Measurements from ENCODE around the gene NPNT. TPM values are rescaled to one million over a fixed set of nuclear protein-coding genes. Genes with fewer than 3 reads are reported as not detected.

NPNT gene
- total RNA-seq, 1 experiment from 2014 or later = 1.4 TPM

DNA sequence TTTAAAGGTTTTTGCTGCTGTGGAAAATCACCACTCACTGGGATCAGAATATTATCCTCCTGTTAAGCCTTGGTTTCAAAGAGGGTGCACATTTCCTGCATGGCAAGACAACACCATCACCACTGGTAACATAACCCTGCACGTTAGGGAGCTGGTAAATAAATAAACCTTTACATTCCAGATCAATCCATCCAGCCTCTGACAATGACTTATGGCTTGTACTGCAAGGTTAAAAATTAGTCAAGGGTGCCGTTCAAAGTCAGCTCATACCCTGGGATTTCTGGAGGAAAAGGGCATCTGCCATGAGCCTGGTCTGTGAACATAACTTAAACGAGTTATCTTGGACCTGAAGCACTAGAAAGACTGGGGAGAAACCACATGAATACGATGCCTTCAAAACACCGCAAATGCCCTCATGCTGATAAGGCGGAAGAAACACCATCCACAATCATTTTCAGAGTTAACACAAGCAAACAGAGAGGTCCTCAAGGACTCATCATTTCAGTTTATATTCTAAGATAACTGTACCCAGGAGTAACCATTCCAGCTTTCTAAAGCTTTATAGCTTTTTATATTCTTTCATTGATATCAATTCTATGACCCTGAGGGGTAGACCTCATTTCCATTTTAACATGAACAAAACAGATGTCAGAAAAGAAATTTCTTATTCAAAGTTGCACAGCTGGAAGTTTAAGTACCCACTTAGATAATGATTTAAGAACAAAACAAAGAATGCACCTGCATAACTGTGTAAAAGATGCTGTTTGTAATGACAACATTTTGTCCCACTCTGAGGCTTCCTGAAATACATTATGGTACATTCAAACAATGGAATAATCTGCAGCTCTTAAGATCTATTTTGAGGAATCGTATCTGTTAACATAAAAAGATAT lies 103.1 kb downstream of the NPNT start:
- H3K36me3 Mint-ChIP-seq = no peaks in the 10 kb centered on the region
- TF ChIP-seq ATF2 (CRISPR knock-in tag; IDR thresholded peaks at IDR 0.05; ENCODE audit: borderline replicate concordance, low read depth) (no peak), KAT7 (CRISPR knock-in tag; IDR thresholded peaks at IDR 0.05; ENCODE audit: borderline replicate concordance) (no peak)
- H3K4me1 Mint-ChIP-seq = peaks cover 22% of the 10 kb centered on the region
- no peak for DNase-seq (ENCODE audit: low spot score)
- no peaks in the 10 kb centered on the region for H3K9me3 Mint-ChIP-seq
- H3K27me3 Mint-ChIP-seq (ENCODE audit: low read depth) = no peaks in the 10 kb centered on the region; the same call in 1 of the 2 replicates
- no peak overlapping the region for H3K27ac Mint-ChIP-seq
- ChIA-PET CTCF (no interaction called here), POLR2A (no interaction called here)
- H3K4me3 Mint-ChIP-seq = no peak overlapping the region
- peak; percentile 31 for ATAC-seq

DNA sequence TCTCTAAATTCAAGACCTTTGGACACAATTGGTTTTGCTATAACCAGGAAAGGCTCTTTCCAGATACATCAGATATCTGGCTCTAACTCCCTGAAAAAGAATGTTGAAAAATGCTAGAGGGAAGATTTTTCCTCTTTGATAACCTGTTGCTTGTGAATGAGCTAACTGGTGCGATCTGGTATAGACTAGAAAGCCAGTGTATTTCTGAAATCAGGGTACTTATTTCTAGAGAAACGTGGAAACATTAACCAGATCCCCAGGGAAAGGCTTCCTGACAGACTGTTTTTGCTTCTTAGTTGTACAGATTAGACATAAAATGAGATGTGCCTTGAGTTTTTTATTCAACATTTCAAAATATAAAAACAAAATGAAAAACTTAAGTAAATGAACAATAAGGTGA lies 107.7 kb downstream of the NPNT start:
- H3K9me3 Mint-ChIP-seq = peaks cover 4% of the 10 kb centered on the region
- H3K27me3 Mint-ChIP-seq (ENCODE audit: low read depth) = peaks cover 2% of the 10 kb centered on the region; the same call in 1 of the 2 replicates
- no peaks in the 10 kb centered on the region for H3K36me3 Mint-ChIP-seq
- ATAC-seq = no peak
- peaks cover 16% of the 10 kb centered on the region for H3K4me1 Mint-ChIP-seq
- TF ChIP-seq SP1 (CRISPR knock-in tag; conservative IDR thresholded peaks at IDR 0.05) (no peak), HMGXB4 (CRISPR knock-in tag; IDR thresholded peaks at IDR 0.05) (no peak), ZNF396 (CRISPR knock-in tag; IDR thresholded peaks at IDR 0.05; ENCODE audit: borderline replicate concordance) (no peak), ELF4 (CRISPR knock-in tag; IDR thresholded peaks at IDR 0.05; ENCODE audit: low read depth) (no peak)
- CTCF ChIA-PET = no interaction called here
- POLR2A ChIA-PET = no interaction called here
- H3K27ac Mint-ChIP-seq = no peak overlapping the region
- no peak overlapping the region for H3K4me3 Mint-ChIP-seq
- no peak for DNase-seq (ENCODE audit: low spot score)

DNA sequence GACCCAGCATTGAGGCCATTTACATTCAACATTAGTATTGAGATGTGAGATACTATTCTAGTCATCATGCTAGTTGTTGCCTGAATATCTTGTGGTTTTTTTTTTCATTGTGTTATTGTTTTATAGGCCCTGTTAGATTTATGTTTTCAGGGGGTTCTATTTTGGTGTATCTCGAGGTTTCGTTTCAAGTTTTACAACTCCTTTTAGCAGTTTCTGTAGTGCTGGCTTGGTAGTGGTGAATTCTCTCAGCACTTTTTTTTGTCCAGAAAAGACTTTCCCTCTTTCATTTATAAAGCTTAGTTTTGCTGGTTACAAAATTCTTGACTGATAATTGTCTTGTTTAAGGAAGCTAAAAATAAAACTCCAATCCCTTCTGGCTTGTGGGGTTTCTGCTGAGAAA lies 115.5 kb downstream of the NPNT start:
- no peak overlapping the region for H3K4me3 Mint-ChIP-seq
- ATAC-seq = no peak
- DNase-seq (ENCODE audit: low spot score) = no peak
- H3K27me3 Mint-ChIP-seq (ENCODE audit: low read depth) = no peaks in the 10 kb centered on the region
- H3K36me3 Mint-ChIP-seq = peaks cover 12% of the 10 kb centered on the region
- H3K9me3 Mint-ChIP-seq = peaks cover 49% of the 10 kb centered on the region
- no peaks in the 10 kb centered on the region for H3K4me1 Mint-ChIP-seq
- ChIA-PET CTCF (no interaction called here), POLR2A (no interaction called here)
- no peak overlapping the region for H3K27ac Mint-ChIP-seq
- TF ChIP-seq ZNF219 (CRISPR knock-in tag; IDR thresholded peaks at IDR 0.05; ENCODE audit: borderline replicate concordance) (no peak), E2F4 (CRISPR knock-in tag; IDR thresholded peaks at IDR 0.05; ENCODE audit: borderline replicate concordance, low read depth) (no peak), MXD4 (CRISPR knock-in tag; IDR thresholded peaks at IDR 0.05; ENCODE audit: borderline replicate concordance) (no peak), TP53 (CRISPR knock-in tag; IDR thresholded peaks at IDR 0.05) (no peak), ZNF423 (CRISPR knock-in tag; IDR thresholded peaks at IDR 0.05) (no peak), HMGXB4 (CRISPR knock-in tag; IDR thresholded peaks at IDR 0.05) (no peak), ZNF281 (CRISPR knock-in tag; IDR thresholded peaks at IDR 0.05) (no peak), FOXK1 (CRISPR knock-in tag; IDR thresholded peaks at IDR 0.05) (no peak), ZBTB21 (CRISPR knock-in tag; IDR thresholded peaks at IDR 0.05; ENCODE audit: borderline replicate concordance) (no peak), SMAD3 (CRISPR knock-in tag; IDR thresholded peaks at IDR 0.05; ENCODE audit: borderline replicate concordance) (no peak)
- TF ChIP-seq, protein P1, sequence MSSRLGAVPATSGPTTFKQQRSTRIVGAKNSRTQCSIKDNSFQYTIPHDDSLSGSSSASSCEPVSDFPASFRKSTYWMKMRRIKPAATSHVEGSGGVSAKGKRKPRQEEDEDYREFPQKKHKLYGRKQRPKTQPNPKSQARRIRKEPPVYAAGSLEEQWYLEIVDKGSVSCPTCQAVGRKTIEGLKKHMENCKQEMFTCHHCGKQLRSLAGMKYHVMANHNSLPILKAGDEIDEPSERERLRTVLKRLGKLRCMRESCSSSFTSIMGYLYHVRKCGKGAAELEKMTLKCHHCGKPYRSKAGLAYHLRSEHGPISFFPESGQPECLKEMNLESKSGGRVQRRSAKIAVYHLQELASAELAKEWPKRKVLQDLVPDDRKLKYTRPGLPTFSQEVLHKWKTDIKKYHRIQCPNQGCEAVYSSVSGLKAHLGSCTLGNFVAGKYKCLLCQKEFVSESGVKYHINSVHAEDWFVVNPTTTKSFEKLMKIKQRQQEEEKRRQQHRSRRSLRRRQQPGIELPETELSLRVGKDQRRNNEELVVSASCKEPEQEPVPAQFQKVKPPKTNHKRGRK (CRISPR knock-in tag; IDR thresholded peaks at IDR 0.05; ENCODE audit: borderline replicate concordance) = no peak
- TF ChIP-seq, protein P2, sequence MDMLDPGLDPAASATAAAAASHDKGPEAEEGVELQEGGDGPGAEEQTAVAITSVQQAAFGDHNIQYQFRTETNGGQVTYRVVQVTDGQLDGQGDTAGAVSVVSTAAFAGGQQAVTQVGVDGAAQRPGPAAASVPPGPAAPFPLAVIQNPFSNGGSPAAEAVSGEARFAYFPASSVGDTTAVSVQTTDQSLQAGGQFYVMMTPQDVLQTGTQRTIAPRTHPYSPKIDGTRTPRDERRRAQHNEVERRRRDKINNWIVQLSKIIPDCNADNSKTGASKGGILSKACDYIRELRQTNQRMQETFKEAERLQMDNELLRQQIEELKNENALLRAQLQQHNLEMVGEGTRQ (CRISPR knock-in tag; IDR thresholded peaks at IDR 0.05) = no peak
- TF ChIP-seq, protein P3, sequence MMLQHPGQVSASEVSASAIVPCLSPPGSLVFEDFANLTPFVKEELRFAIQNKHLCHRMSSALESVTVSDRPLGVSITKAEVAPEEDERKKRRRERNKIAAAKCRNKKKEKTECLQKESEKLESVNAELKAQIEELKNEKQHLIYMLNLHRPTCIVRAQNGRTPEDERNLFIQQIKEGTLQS (CRISPR knock-in tag; conservative IDR thresholded peaks at IDR 0.05) = no peak
